B cell (primary cell): ENCODE results near the gene TMEM263. TPM values are rescaled to one million over a fixed set of nuclear protein-coding genes. Genes with fewer than 3 reads are reported as not detected.
A peak's percentile ranks its signal among the peaks of the same experiment; 100 is the strongest.

Source experiments
- ATAC-seq: fragments of 200-7000 bp; cut with Tn5 transposase; one replicate; pipeline ENCODE4 v1.10.0; 2021; ENCODE audit warnings: low read depth, mild to moderate bottlenecking, moderate number of reproducible peaks, moderate library complexity
- CTCF ChIA-PET: fragments of 350-600 bp; sonication (Branson Sonifier 250); formaldehyde crosslinking; loops from one replicate; lab custom pipeline; 2021; ENCODE audit warnings: antibody characterized with exemption, inconsistent platforms; lab: Charles Lee
- POLR2A ChIA-PET: fragments of 350-600 bp; sonication (Branson Sonifier 250); formaldehyde crosslinking; loops from one replicate; lab custom pipeline; 2021; ENCODE audit warnings: antibody characterized with exemption; lab: Charles Lee
- DNase-seq: peaks from one replicate; pipeline ENCODE4 v3.0.0; 2013
- H2AFZ ChIP-seq: 2 replicates; pipeline ENCODE4 v1.6.1; 2012; ENCODE audit warnings: mild to moderate bottlenecking, low read depth, low read length; ENCODE audit not compliant: insufficient read depth, poor library complexity, severe bottlenecking
- H3K27ac ChIP-seq, 2 donors: 1 replicate in 1 of 2; 2 replicates in 1 of 2; pipeline ENCODE4 v1.5.1; 2012 to 2013; ENCODE audit warnings: low read length in 2 of 2, mild to moderate bottlenecking in 2 of 2, moderate library complexity in 1 of 2
- H3K27me3 ChIP-seq, 4 experiments: fragments of 200-600 bp in 1 of 4; sonication (generic) in 1 of 4; replicated peaks in 1 of 4; 1 replicate in 2 of 4; 2 replicates in 2 of 4; pipeline versions ENCODE4 v1.6.1 to v1.7.0; 2013 to 2016; ENCODE audit warnings: low read length in 3 of 4, mild to moderate bottlenecking in 2 of 4, mixed read lengths in 1 of 4, moderate library complexity in 1 of 4; ENCODE audit not compliant: insufficient read depth in 4 of 4, control insufficient read depth in 3 of 4; ENCODE audit errors: control extremely low read depth in 1 of 4
- H3K36me3 ChIP-seq, 2 experiments: replicated peaks in 1 of 2; 1 replicate in 1 of 2; 2 replicates in 1 of 2; pipeline versions ENCODE4 v1.6.1 to v1.7.1; 2013; ENCODE audit warnings: low read length in 1 of 2; ENCODE audit not compliant: insufficient read depth in 2 of 2, control insufficient read depth in 1 of 2; ENCODE audit errors: control extremely low read depth in 1 of 2, extremely low read depth in 1 of 2
- H3K4me1 ChIP-seq, 2 donors: fragments of 200-600 bp in 1 of 2; sonication (generic) in 1 of 2; 1 replicate in 1 of 2; 2 replicates in 1 of 2; pipeline versions ENCODE4 v1.5.1 to v1.6.1; 2013 to 2017; ENCODE audit warnings: low read length in 2 of 2; ENCODE audit not compliant: control insufficient read depth in 2 of 2, insufficient read depth in 2 of 2
- H3K4me2 ChIP-seq: replicated peaks from 2 replicates; pipeline ENCODE3; 2012; ENCODE audit warnings: mild to moderate bottlenecking, low read depth, low read length; ENCODE audit not compliant: poor library complexity, severe bottlenecking
- H3K4me3 ChIP-seq, 5 experiments: fragments of 200-600 bp in 1 of 5; sonication (generic) in 1 of 5; 1 replicate in 3 of 5; 2 replicates in 2 of 5; pipeline versions ENCODE4 v1.5.1 to v1.7.0; 2011 to 2016; ENCODE audit warnings: low read length in 4 of 5, mild to moderate bottlenecking in 4 of 5, low read depth in 2 of 5, control low read depth in 1 of 5, moderate library complexity in 1 of 5; ENCODE audit not compliant: insufficient read depth in 1 of 5; ENCODE audit errors: control extremely low read depth in 1 of 5, extremely low read depth in 1 of 5
- H3K79me2 ChIP-seq: fragments of 200-600 bp; sonication (generic); one replicate; pipeline ENCODE4 v1.6.0; 2016; ENCODE audit warnings: low read length; ENCODE audit not compliant: control insufficient read depth, insufficient read depth
- H3K9ac ChIP-seq: fragments of 200-600 bp; sonication (generic); 2 replicates; pipeline ENCODE4 v1.6.1; 2017; ENCODE audit warnings: mild to moderate bottlenecking, low read length, moderate library complexity
- H3K9me3 ChIP-seq, 3 donors: one replicate each; pipeline versions ENCODE4 v1.6.1 to v1.7.1; 2013; ENCODE audit warnings: low read length in 2 of 3; ENCODE audit not compliant: control insufficient read depth in 2 of 3, insufficient read depth in 1 of 3; ENCODE audit errors: control extremely low read depth in 1 of 3
- H4K20me1 ChIP-seq: 2 replicates; pipeline ENCODE4 v1.6.0; 2012; ENCODE audit warnings: mild to moderate bottlenecking, low read length; ENCODE audit not compliant: insufficient read depth, control insufficient read depth, poor library complexity, severe bottlenecking
- H3K27ac Mint-ChIP-seq: one replicate; pipeline ENCODE4 v1.8.0; 2021; ENCODE audit warnings: mixed read lengths
- H3K27me3 Mint-ChIP-seq: one replicate; pipeline ENCODE4 v1.8.0; 2021; ENCODE audit warnings: mixed read lengths
- H3K4me1 Mint-ChIP-seq: one replicate; pipeline ENCODE4 v1.8.0; 2021; ENCODE audit warnings: mixed read lengths
- H3K4me3 Mint-ChIP-seq: one replicate; pipeline ENCODE4 v1.8.0; 2021; ENCODE audit warnings: mixed read lengths
- H3K9me3 Mint-ChIP-seq: one replicate; pipeline ENCODE4 v1.8.0; 2022; ENCODE audit warnings: mixed read lengths; ENCODE audit not compliant: insufficient read depth
- EZH2 ChIP-seq: IDR thresholded peaks from 2 replicates; pipeline ENCODE4 v1.6.1; 2012; ENCODE audit warnings: borderline replicate concordance, low read depth, mild to moderate bottlenecking, moderate library complexity, low read length; ENCODE audit not compliant: insufficient read depth, poor library complexity, severe bottlenecking
- WGBS: methylation state at CpG from one replicate; pipeline ENCODE4 v1.1.5; 2013; ENCODE audit warnings: missing lambda C conversion rate; ENCODE audit not compliant: insufficient coverage; 5-methylcytosine and 5-hydroxymethylcytosine counted together
- intact Hi-C: fragments of 100-400 bp; cut with micrococcal nuclease; formaldehyde crosslinking; loops from one replicate; pipeline ENCODE4 v1.10.0; 2022
- polyA plus RNA-seq: library from polyadenylated mRNA; depleted of rRNA; stranded (reverse); fragments of >200 nt; gene quantifications from 2 replicates; pipeline ENCODE4 v1.2.3, GENCODE V29; 2012
- total RNA-seq, 2 donors: library from RNA; stranded (reverse); fragments of 120-200 nt in 1 of 2; gene quantifications; 1 replicate in 1 of 2; 2 replicates in 1 of 2; pipeline versions ENCODE4 v1.2.3 to v1.2.4, GENCODE V29; 2013 to 2022
- TF ChIP-seq, protein P1 (sequence below): fragments of 200-600 bp; IDR thresholded peaks from one replicate; pipeline ENCODE4 v1.8.0; 2022; ENCODE audit warnings: antibody characterized with exemption, mild to moderate bottlenecking

TMEM263 gene
- total and polyA plus RNA-seq, 2 donors (not counting 1 experiment from before 2014, with no cell fraction given), result 4.8 to 23.5 TPM

DNA sequence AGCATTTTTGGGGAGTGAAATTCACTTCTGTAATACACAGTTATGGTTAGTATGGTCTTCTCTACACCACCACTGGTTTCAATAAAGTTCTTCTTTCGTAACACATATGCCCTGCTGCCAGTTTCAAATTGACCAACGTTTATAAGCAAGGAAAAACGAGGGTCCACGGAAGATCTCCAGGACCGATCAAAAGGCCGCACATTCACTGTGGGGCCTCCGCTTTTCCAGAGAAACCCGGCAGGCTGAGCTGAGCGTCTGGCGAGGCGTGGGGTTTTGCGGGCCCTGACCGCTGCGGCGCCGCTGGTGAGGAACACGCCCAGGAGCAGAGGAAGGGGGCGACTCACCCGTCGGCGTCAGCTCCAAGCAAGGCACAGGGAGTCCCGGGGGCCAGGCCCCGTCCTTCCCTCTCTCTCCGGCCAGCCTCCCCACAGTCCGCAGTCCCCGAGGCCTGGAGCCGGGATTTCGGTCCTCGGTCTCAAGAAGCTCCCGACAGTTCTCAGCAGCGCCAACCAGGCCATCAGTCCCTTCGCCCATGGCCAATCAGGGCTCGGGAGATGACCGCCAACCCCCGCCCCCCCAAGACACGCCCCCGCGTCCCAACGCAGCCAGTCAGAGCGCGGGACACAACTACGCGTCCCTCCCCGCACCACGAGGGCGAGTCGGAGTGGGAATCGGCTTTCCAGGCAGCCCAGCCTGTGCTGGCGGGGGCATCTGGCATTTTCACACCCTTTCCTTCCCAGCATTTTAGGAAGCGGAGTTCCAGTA is 31.1 kb downstream of the TMEM263 start, which contains the start of gene MTERF2:
TSS of gene MTERF2 (minus strand) at position 522 of the 765 bp plus-strand sequence. CDS start 8,432 bp downstream, outside the sequence.
- DNase-seq (peak; percentile 85), ATAC-seq (peak; percentile 98)
- peak within 1 kb of the TSS; percentile 89 for H2AFZ ChIP-seq
- peak within 1 kb of the TSS; percentile 82 for H3K4me2 ChIP-seq
- H3K4me1 Mint-ChIP-seq, result peaks cover 28% of the 10 kb centered on the region
- peak within 1 kb of the TSS; percentile 77 for H3K27ac Mint-ChIP-seq
- H3K9me3 ChIP-seq, result no peaks in the 10 kb centered on the region
- intact Hi-C loops, result loop anchor here (1.0 kb wide), 4 partner anchors 13 to 630 kb away; partner anchors contain the start of genes CRY1, POLR3B and TMEM263
- ChIA-PET POLR2A (interaction anchor here (1.0 to 1.7 kb wide), 2 partner anchors 30 to 629 kb away, joined by 4 read pairs; partner anchors contain the start of gene POLR3B), CTCF (interaction anchor here (1.0 kb wide), 1 partner anchor 20 kb away, joined by 3 read pairs; no protein-coding TSS in a partner anchor)
- no peaks in the 10 kb centered on the region for H3K27me3 ChIP-seq
- H3K4me3 Mint-ChIP-seq, result peak within 1 kb of the TSS; percentile 95
- H3K4me3 ChIP-seq, result peak within 1 kb of the TSS; percentile 80 to 91 (median 85)
- no peaks in the 10 kb centered on the region for H3K9me3 Mint-ChIP-seq
- H3K4me1 ChIP-seq, result peaks cover 13 to 16% of the 10 kb centered on the region in 2 donors
- no peaks in the 10 kb centered on the region for H3K27me3 Mint-ChIP-seq
- under 1% methylated on average over 47 of the region's 50 CpGs for WGBS
- no peaks in the 10 kb centered on the region for H4K20me1 ChIP-seq
- H3K79me2 ChIP-seq, result no peaks in the 10 kb centered on the region
- H3K27ac ChIP-seq, result peak within 1 kb of the TSS; percentile 5 to 28
- TF ChIP-seq EZH2, result no peak
- TF ChIP-seq, protein P1, sequence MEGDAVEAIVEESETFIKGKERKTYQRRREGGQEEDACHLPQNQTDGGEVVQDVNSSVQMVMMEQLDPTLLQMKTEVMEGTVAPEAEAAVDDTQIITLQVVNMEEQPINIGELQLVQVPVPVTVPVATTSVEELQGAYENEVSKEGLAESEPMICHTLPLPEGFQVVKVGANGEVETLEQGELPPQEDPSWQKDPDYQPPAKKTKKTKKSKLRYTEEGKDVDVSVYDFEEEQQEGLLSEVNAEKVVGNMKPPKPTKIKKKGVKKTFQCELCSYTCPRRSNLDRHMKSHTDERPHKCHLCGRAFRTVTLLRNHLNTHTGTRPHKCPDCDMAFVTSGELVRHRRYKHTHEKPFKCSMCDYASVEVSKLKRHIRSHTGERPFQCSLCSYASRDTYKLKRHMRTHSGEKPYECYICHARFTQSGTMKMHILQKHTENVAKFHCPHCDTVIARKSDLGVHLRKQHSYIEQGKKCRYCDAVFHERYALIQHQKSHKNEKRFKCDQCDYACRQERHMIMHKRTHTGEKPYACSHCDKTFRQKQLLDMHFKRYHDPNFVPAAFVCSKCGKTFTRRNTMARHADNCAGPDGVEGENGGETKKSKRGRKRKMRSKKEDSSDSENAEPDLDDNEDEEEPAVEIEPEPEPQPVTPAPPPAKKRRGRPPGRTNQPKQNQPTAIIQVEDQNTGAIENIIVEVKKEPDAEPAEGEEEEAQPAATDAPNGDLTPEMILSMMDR, result no peak
- H3K9ac ChIP-seq, result peak within 1 kb of the TSS; percentile 80
- H3K36me3 ChIP-seq, result no peaks in the 10 kb centered on the region
